ENCODE results near the gene TMED4.
"Not testable (repeated sequence)": the region's sequence is repeated elsewhere in the genome, so short reads cannot be mapped to it uniquely, and the experiment has no call there.

Gene TMED4

DNA sequence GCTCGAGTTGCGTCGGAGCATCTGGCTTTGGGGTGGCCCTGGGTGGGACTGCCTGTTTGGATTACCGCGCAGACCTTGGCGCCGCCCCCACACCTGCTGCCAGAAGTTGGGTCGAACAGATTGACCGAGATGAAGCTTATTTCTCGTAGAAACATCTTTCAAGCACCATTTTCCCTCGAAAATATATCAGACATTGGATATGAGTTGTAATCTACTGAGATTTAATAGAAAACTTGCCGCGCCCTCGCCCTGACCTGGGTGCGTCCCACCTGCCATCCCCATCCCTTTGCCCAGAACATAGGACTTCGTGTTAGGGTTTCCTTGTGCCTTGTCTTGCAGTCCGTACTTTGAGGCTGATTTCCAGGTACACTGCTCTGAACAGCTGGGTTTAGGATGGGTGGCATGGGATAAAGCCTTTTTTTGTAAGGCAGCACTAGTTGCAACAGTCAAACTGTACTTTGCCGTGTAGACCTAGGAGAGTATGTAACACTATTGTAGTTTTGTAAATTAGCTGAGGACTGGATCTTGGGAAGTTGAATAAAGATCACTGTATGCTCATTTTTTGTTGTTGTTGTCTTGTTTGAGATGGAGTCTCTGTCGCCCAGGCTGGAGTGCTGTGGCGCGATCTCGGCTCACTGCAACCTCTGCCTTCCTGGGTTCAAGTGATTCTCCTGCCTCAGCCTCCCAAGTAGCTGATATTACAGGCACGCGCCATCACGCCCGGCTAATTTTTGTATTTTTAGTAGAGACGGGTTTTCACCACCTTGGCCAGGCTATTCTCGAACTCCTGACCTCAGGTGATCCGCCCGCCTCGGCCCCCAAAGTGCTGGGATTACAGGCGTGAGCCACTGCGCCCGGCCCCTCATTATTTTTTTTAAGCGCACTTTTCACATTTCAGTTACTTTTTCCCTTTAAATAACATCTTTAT, 25.4 kb upstream of the TMED4 start:
- DNase-seq, result no peak

DNA sequence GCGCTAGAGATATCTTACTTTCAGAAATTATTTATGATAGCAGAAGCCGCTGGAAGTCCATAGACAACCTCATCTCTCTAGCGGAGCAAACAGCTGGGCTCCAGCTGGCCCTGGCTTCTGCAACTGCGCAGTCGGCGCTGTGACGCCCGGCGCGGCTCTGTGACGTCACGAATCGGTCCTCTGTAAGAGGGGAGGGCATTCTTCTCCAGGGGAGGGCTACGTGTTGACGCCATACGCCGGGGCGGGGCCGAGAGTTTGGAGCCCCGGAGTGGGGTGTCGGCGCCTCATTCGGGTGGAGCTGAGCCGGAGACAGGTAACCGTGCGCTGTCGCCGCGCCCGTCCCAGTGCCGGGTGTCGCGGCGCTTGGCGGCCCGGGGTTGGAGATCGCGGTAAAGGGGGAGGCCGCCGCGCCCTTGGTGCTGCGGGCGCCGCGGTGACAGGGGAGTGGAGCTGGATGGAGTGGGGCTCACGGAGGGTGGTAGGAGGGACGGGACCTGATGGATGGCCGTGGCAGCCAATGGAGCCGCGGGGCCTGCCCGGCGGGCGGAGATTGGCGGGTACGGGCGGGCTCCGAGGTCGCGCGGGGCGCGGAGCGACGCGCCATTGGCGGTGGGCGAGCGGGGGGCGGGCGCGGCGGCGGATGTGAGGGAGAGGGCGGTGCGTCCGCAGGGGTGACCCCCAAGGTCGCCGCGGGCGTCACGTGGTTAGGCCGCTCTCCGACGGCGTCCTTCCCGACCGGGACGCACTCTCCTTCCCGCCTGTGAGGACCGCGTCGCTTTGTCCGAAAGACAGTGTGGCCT, 24.5 kb upstream of the TMED4 start, which contains the start of gene OGDH:
Gene OGDH (plus strand): TSS at position 287 of the 800 bp plus-strand sequence. CDS start 17,717 bp downstream, outside the sequence.
- DNase-seq, result peak; percentile 97 to 98

DNA sequence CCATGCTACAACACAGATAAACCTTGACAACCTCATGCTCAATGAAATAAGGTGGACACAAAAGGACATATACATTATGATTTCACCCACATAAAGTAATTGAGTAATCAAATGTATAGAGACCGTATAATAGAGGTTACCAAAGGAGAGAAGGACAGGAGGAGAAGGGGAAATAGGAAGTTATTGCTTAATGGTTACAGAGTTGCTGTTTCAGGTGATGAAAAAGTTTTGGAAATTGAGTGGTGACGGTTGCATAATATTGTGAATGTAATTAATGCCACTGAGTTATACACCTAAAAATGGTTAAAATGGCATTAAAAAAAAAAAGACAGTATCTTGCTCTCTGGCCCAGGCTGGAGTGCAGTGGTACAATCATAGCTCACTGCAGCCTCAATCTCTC, 22.9 kb upstream of the TMED4 start:
- DNase-seq, result no peak

DNA sequence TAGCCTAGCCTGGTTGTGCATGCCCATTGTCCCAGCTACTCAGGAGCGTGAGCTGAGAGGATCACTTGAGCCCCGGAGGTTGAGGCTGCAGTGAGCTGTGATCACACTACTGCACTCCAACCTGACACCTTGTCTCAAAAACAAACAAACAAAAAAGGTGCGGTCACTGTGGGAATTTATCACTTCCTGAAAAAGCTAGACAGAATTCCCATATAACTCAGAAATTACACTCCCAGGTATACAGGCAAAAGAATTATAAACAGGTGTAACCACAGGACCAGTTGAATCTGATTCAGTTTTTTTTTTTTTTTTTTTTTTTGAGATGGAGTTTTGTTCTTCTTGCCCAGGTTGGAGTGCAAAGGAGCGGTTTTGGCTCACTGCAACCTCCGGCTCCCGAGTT, 21.2 kb upstream of the TMED4 start:
- no peak for DNase-seq

DNA sequence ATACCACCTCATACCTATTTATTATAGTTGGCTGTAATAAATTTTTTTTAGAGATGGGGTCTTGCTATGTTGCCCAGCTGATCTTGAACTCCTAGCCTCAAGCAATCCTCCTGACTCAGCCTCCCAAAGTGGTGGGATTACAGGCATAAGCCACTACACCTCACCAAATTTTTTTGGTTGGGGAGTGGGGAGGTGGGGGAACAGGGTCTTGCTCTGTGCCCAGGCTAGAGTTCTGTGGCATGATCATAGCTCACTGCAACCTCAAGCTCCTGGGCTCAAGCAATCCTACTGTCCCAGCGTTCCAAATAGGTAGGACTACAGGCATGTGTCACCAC, 20.5 kb upstream of the TMED4 start:
- DNase-seq, result no peak

DNA sequence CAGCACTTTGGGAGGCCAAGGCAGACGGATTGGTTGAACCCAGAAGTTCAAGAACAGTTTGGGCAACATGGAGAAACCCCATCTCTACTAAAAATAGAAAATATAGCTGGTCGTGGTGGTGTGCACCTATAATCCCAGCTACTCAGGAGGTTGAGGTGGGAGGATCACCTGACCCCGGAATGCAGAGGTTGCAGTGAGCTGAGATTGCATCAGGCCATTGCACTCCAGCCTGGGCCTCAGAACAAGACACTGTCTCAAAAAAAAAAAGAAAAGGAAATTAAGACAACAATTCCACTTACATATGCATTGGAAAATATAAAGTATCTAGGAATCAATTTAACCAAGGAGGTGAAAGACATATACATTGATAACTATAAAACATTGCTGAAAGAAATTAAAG, 17.2 kb upstream of the TMED4 start:
- DNase-seq, result no peak

DNA sequence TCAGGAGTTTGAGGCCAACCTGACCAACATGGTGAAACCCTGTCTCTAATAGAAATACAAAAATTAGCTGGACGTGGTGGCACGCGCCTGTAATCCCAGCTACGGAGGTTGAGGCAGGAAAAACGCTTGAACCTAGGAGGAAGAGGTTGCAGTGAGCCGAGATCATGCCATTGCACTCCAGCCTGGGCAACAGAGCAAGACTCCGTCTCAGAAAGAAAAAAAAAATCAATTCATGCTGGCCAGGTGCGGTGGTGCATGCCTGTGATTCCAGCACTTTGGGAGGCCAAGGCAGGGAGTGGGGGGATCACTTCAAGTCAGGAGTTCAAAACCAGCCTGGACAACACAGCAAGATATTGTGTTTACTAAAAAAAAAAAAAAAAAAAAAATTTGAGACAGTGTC, 15.2 kb upstream of the TMED4 start:
- not testable (repeated sequence) for DNase-seq

DNA sequence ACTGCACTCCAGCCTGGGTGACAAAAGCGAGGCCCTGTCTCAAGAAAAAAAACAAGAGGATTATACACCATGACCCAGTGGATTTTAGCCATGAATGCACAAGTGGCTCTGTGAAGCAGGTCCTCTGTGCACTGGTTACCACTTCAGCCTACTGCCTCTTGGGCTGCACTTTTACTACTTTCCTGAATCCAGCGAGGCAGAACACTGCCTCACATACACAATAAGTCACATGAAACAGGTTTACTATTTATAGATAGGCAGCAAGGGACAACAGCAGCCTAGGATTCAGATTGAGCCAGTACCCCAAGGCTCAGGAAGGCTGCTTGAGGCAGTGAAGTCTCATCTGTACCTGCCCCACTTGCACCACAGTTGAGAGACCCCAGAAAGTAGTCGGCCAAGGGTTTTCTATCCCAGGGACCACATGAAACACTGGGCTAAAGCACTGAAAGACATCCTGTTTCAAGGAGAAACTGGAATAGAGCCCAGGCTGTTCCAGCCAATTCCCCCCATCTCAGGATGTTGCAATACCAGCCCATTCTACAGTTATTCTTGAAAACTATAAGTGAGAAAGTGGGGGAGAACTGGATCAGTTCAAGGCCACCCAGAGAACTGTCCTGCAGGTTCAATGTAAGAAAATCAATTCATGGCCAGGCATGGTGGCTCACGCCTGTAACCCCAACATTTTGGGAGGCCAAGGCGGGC, 14.1 kb upstream of the TMED4 start:
- no peak for DNase-seq

DNA sequence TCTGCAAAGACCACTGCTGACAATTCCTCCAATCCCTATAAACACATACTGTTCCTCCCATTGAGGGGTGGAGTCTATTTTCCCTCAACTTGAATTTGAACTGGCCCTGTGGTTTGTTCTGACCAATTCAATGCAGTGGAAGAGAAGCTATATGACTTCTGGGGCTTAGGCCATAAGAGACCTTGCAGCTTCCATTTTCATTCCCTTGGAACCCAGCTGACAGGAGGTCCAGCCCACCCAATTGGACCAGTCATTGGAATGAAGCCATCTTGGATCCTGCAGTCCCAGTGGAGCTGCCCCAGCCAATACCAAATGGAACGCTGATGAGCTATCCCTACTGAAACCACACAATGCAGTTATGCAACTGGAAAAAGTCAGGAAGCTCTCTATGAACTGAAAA, 8.9 kb upstream of the TMED4 start:
- no peak for DNase-seq

DNA sequence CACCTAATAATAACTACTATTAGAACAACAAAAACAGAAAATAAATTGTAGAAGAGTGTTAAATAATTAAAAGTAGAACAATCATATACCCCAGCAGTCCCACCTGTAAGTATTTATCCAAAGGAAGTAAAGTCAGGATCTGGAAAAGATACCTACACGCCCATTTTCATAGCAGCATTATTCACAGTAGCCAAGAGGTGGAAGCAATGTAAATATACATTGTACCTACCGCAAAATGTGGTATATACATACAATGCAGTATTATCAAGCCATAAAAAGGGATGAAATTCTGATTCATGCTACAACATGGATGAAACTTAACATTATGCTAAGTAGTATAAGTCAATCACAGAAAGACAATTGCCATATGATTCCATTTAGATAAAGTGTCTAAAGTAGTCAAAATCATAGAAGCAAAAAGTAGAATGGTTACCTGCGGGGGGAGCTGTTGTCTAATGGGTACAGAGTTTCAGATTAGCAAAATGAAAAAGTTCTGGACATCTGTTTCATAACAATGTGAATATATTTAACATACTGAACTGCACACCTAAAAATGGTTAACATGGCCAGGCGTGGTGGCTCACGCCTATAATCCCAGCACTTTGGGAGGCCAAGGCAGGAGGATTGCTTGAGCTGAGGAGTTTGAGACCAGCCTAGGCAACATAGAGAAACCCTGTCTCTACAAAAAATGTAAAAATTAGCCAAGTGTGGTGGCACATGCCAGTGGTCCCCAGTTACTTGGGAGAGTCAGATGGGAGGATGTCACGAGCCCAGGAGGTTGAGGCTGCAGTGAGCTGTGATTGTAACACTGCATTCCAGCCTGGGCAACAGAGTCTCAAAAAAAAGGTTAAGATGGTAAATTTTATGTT, 6.0 kb upstream of the TMED4 start:
- peak; percentile 15 to 59 for DNase-seq

DNA sequence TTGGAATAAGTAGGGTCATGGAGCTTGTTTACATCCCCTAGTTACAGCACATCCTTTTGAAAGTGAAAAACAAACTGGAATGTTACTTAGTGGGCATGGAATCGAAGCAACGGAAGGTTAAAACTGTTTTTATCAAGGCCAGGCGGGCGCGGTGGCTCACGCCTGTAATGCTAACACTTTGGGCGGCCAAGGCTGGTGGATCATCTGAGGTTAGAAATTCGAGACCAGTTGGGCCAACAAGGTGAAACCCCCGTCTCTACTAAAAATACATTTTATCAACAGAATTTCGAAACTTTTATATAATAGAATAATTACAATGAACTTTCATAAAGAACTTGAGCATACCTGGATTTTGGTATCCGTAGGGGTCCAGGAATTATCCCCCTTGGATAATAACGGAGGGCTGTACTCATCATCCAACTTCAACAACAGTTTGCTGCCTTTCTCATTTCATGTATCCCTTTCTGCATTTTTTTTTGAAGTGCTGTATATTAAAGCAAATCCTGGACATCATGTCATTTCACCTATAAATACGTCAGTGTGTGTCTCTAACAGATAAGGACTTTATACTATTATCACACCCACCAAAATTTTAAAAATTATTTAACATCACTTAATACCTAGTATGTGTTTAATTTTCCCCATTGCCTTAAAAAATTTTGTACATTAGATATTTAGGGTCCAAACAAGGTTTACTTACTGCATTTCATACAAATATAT, 1.3 kb upstream of the TMED4 start:
- DNase-seq, result no peak

DNA sequence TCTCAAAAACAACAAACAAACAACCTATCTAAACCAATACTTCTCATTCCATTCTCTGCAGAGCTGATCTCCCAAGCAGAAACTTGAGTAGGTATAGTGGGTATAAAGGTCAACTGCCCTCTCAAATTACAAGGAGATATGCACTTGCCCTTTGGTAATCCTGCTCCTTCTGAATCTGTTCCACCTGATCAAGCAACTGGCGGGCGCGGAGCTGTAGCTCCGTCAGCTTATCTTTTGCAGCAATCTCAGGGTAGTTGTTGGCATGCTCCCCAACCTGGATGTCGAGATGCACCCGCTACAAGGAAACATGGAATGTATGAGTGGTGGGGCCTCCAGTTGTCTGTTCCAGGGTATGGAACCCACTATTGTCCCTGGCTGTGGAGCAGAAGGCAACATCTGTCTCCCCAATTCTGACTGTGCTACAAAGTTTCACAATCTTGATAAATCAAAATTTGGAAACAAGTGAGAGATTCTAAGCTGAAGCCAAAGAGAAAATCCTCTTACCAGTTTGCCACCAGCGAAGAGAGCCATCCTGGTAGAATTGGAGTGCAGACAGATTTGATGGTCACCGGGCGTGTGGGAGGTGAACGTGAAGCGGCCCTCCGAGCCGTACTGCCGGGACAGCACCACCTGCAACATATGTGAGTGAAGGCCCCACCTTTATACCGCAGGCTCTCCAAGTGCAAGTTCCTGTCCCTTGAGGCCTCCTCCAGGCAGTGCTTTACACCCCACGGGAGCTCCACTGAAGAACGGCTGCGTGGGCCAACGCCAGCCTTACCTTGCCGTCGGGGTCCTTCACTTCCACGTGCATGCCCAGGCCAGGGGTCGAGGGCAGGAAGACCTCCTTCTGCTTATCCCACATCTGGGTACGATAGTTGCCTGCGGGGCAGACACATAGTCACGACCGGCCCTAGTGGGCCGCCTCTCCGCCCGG, 819 bp downstream of the TMED4 start:
- no peak for DNase-seq

DNA sequence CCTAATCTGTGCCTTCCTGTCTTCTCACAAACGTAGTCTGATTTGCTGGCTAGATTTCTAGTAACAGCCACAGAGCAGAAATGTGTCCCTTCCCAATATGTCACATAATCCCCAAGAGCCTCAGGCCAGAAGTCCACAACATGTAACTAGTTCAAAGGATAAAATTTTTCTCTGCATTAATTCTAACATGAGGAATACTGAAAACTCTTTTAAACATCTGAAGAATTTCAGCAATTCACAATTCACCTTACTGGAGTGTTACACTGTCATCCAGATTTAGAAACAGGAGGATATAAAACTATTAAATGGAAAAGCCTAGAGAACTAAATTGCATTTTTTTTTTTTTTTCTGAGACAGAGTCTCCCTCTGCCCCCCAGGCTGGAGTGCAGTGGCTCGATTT, 5.8 kb downstream of the TMED4 start:
- no peak for DNase-seq

DNA sequence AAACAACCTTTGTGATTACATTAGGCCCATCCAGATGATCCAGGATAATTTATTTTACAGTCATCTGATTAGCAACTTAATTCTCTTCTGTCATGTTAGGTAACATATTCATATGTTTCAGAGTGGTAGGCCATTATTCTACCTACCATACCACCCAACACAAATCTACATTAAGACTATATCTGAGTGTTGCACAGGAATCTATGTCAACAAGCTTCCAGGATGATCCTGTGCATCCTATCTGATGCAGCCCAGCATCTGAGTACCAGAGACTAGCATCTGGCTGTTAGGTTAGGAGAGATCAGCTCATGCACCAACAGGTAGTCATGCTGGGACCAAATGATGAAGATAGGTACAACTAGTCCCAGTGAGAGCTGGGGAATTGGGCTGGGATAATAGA, 7.0 kb downstream of the TMED4 start:
- DNase-seq, result no peak

DNA sequence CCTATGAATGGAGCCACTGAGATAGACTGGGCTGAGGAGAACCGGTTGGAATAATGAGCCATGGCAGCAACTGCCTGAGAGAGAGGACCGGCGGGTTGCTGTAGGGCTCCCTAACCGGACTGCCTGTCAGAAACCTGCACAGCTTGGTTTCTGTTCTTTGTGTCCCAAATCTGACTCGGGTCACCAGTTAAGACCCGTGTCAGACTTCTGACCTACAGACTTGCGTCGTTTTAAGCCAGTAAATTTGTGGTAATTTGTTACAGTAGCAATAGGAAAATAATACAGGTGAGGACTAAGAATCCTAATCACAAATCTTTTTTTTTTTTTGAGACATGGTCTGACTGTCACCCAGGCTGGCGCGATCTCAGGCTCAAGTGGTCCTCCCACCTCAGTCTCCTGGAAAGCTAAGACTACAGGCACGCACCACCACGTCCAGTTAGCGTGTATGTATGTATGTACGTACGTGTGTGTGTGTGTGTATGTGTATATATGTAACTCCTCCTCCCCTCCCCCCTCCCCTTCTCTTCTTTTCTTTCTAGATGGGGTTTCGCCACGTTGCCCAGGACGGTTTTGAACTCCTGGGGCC, 7.7 kb downstream of the TMED4 start:
- no peak for DNase-seq

DNA sequence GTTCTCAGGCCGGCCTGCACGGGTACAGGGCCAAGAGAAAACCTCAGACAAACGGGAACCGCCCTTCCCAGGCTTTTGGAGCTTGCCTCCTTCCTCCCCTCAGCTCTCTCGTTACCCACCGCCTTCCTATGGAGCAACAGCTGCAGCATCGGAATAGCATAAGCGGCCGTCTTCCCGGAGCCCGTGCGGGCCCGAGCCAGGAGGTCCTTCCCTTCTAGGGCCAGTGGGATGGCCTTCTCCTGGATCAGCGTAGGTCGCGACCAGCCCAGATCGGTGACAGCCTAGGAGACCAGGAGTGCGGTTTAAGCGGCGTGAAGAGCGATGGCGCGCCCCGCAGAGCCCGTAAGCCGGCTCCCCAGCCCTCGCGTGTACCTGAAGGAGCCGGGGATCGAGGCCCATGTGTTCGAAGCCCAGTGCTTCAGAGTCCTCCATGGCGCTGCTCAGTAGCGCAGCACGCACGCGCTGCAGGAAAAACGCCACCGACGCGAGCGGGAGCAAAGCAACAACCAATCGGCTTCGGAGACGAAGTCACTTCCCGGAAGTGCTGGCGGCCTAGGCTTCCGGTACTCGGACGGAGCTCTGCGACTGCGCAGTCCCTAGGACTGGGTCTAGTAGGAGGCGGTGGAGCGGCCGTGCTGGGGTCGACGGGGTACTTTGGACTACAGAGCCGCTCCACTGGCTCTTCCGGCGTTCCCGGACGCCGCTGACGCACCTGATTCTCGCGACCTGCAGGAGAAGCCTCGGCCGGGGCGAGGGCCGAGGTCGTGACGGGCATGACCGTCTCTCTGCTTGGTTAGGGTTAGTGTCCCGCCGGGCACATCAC, 8.4 kb downstream of the TMED4 start, which contains the start of gene DDX56:
Gene DDX56 (minus strand): TSS at position 445 of the 823 bp plus-strand sequence. CDS start 13 bp downstream, at position 432.
- DNase-seq, result peak; percentile 91 to 94

DNA sequence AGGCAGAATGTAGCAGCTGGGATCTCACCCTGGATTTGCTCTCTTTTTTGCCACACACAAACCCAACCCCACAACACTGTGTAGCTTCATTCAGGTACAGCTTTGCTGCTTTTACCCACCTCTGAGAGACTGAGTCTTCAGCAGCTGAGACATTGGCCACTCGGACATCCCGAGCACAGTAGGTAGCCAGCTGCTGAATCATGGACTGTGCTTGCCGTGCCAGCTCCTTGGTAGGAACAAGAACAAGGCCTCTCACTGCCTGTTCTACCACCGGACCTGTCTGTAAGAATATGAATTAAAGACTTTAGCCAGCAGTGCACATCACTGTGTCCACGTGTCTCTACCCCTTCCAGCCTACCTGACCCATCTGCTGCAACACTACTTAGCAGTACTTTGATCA, 9.3 kb downstream of the TMED4 start:
- no peak for DNase-seq

DNA sequence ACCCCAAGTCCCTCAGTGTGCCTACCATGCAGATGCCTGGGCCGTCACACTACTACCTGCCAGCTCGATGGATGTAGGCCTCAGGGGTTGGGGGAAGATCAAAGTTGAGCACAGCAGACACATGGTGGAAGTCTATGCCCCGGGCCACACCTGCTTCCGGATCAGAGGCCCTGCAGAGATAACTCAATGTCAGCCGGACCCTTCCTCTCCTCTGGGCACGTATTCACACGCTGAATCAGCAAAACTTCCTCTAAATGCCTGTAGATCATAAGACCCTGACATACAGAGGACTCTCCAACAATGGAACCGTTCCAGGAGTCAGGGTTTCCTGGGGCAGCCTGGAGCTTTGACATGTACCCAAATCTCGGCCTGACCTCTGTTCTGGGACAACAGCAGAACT, 12.1 kb downstream of the TMED4 start:
- DNase-seq, result no peak

Measured in hippocampal formation (tissue), 2 donors.